Fibroblast of skin of abdomen (primary cell): ENCODE data around the gene SRD5A2.
"Not testable (repeated sequence)": the region's sequence is repeated elsewhere in the genome, so short reads cannot be mapped to it uniquely, and the experiment has no call there.

Experiments
- DNase-seq: peaks from one replicate; pipeline ENCODE4 v3.0.0-alpha.2; 2013

SRD5A2 gene

DNA sequence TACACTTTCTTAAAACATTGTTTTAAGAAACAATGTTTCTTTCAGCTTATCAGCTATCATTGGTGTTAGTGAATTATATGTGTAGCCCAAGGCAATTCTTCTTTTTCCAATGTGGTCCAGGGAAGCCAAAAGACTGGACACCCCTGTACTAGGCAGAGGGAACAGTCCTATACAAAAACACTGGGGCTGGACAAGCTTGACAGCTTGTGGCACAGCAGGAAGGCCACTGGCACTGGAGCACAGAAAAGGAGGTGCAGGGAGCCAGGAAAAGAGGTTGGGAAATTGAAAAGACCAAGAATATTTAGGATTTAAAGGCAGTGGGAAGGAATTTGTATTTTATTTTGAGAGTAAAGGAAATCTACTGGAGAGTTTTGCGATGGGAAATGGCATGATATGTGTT, 47.7 kb downstream of the SRD5A2 start:
- no peak for DNase-seq

- no peak for DNase-seq
These were observed 49.6 kb downstream of the SRD5A2 start for GRCh38 chr2:31531101-31531500.

GRCh38 chr2:31529256-31529655, 51.5 kb downstream of the SRD5A2 start:
- DNase-seq: no peak

DNA sequence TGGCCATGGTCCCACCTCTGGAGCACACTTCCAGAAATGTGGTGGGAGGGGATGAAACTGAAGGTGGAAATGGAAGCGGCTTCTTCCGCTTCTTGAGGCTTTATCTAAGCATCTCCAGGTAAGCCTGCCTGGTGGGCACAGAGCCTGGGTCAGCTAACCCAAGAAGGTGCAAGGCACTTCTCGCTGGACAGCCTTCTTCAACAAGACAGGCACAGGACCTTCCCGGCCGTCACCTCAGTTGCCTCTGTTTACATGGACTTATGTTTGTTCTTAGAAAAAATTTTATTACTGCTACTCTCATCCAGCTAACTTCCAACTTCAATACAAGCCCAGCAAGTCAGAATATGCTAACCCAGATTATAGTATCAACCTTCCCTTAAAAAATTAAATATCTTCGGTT, 51.9 kb downstream of the SRD5A2 start:
- DNase-seq: no peak

DNA sequence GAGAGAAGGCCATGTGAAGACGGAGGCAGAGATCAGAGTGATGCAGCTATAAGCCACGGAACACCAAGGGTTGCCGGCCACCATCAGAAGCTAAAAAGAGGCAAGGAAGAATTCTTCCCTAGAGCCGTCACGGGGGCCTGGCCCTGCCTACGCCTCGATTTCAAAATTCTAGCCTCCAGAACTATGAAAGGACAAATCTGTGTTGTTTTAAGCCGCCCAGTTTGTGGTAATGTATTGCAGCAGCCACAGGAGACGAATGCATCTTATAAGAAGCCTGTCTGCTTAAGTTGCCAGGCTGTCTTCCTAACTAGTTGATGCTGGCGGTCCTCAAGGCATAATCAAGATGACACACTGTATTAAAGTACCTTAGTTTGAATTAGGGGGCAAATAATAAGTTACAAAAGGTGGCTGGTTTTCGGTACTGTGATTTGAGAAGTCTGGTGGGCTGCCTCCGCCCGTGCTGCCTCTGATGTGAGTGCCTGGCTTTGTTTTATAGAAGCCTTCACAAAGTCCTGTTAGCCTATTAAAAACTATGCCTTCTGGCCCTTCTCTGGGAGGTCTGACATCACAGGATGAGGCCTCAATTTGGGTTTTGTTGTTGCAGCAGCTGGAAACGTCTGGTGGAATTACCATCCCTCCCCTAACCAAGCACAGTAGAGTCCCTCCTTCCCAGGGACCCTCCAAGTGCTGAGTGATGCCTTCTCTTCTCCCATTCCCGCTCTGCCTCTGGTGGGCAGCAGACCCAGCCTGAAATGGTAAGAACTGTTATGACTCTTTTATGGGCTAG, 53.6 kb downstream of the SRD5A2 start:
- DNase-seq: no peak

DNA sequence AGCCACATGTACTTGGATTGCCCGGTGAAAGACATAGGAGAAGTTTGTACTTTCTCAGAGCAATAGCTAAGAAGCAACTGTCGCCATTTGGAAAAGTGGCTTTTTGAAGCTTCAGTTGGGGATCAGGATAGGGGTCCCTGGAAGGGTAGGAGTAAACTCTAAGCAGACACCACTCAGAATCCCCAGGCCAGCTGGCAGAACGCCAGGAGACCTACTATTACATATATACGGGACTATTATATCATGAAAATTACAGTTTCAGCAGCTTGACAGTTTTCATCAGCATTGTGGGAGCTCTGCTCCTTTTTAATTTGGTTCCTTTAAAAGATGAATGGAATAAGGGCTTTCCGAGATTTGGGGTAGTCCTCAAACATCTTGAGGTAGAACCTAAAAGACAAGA, 54.9 kb downstream of the SRD5A2 start:
- no peak for DNase-seq

- no peak for DNase-seq
These were observed 56.1 kb downstream of the SRD5A2 start for GRCh38 chr2:31524592-31524991.

- DNase-seq: peak; percentile 50
These were observed 56.8 kb downstream of the SRD5A2 start for GRCh38 chr2:31523871-31524492.

- DNase-seq: peak; percentile 7
These were observed 58.0 kb downstream of the SRD5A2 start for GRCh38 chr2:31522786-31523185.

GRCh38 chr2:31517442-31518203, 63.1 kb downstream of the SRD5A2 start:
- no peak for DNase-seq

- DNase-seq: no peak
These were observed 65.2 kb downstream of the SRD5A2 start for GRCh38 chr2:31515586-31515985.

DNA sequence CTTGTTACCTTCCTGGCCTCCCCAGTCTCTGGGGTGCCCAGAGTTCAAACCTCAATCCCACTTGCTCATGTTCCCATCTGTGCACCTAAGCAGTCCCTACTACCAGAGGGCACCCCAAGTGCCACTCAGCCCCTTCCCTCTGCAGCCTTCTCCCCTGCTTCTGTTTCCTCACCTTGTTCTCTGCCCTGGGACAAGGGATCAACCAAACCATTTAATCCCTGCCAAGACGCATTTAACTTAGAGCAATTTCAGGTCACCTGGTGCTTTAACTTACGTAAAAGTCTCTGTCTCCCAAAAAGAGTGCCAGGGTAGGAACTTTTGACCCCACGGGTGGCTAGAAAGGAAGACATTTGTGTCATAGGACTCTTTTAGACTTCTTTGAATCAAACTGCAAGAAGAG, 67.2 kb downstream of the SRD5A2 start:
- DNase-seq: no peak

GRCh38 chr2:31511376-31511775, 69.4 kb downstream of the SRD5A2 start:
- no peak for DNase-seq

DNA sequence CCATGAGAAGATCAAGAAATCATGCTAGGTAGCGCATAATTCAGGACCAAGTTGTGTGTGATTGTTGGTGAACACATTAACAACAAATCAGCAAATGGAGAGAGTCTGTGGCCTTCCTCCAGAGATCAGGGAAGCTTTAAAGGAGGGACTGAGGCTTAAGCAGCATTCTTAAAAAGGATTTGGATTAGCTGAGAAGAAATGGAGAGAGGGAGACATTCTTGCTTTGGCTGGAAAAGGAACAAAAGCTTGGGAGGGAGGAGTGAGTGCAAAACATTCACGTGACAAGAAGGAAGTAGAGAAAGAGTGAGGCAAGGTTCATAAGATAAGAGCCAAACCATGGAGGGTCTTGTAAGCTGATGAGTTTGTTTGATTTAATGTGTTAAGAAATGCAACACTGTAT, 75.6 kb downstream of the SRD5A2 start:
- no peak for DNase-seq

- no peak for DNase-seq
These were observed 76.4 kb downstream of the SRD5A2 start for GRCh38 chr2:31504311-31504710.

DNA sequence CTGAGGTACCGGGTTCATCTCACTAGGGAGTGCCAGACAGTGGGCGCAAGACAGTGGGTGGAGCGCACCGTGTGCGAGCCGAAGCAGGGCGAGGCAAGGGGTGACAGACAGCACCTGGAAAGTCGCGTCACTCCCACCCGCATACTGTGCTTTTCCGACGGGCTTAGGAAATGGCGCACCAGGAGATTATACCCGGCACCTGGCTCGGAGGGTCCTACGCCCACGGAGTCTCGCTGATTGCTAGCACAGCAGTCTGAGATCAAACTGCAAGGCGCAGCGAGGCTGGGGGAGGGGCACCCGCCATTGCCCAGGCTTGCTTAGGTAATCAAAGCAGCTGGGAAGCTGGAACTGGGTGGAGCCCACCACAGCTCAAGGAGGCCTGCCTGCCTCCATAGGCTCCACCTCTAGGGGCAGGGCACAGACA, 84.3 kb downstream of the SRD5A2 start:
- not testable (repeated sequence) for DNase-seq

DNA sequence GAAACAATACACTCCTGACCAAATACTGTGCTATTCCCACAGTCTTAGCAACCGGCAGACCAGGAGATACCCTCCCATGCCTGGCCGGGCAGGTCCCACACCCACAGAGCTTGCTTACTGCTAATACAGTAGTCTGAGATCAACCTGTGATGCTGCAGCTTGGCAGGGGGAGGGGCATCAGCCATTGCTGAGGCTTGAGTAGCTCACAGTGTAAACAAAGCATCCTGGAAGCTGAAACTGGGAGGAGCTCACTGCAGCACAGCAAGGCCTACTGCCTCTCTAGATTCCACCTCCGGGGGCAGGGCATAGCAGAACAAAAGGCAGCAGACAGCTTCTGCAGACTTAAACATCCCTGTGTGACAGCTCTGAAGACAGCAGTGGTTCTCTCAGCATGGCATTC, 91.4 kb downstream of the SRD5A2 start:
- DNase-seq: peak; percentile 11

GRCh38 chr2:31483246-31483645, 97.5 kb downstream of the SRD5A2 start:
- DNase-seq: no peak

GRCh38 chr2:31476511-31477180, 104.1 kb downstream of the SRD5A2 start:
- DNase-seq: peak; percentile 54

GRCh38 chr2:31475692-31476091, 105.0 kb downstream of the SRD5A2 start:
- DNase-seq: peak; percentile 68

- no peak for DNase-seq
These were observed 106.4 kb downstream of the SRD5A2 start for GRCh38 chr2:31474296-31474695.
